Stimulated activated CD8-positive, alpha-beta memory T cell treated with anti-CD3 and anti-CD28 coated beads, Interleukin-12 subunit alpha, Interleukin-12 subunit beta, amount 100 ng/mL, for 24 hours (primary cell): ENCODE results near the gene LAMTOR2.

Experiments used
- DNase-seq: peaks from one replicate; pipeline ENCODE4 v3.0.0-alpha.2; 2020; ENCODE audit errors: extremely low read depth

Gene LAMTOR2

GRCh38 chr1:156075775-156076204 is 21.2 kb downstream of the LAMTOR2 start:
- no peak for DNase-seq

- no peak for DNase-seq
Measured at GRCh38 chr1:156076609-156077429, 22.2 kb downstream of the LAMTOR2 start.

GRCh38 chr1:156077430-156077760 is 22.8 kb downstream of the LAMTOR2 start:
- DNase-seq, result no peak

- DNase-seq, result no peak
Measured at GRCh38 chr1:156078728-156079127, 24.1 kb downstream of the LAMTOR2 start.

- no peak for DNase-seq
Measured at GRCh38 chr1:156079762-156080161, 25.2 kb downstream of the LAMTOR2 start.

GRCh38 chr1:156080241-156080862 is 25.8 kb downstream of the LAMTOR2 start:
- DNase-seq, result no peak

- DNase-seq, result no peak
Measured at GRCh38 chr1:156080863-156081179, 26.2 kb downstream of the LAMTOR2 start.

- DNase-seq, result no peak
Measured at GRCh38 chr1:156081180-156081916, 26.8 kb downstream of the LAMTOR2 start.

GRCh38 chr1:156081917-156082308 is 27.3 kb downstream of the LAMTOR2 start:
- DNase-seq, result no peak

GRCh38 chr1:156082309-156083091 is 27.9 kb downstream of the LAMTOR2 start, which contains the start of gene MEX3A:
MEX3A (minus strand) TSS chr1:156082465; CDS start chr1:156081998, 467 bp downstream.
- DNase-seq, result no peak

GRCh38 chr1:156083800-156084790 is 29.5 kb downstream of the LAMTOR2 start:
- no peak for DNase-seq

GRCh38 chr1:156086256-156086662 is 31.7 kb downstream of the LAMTOR2 start:
- DNase-seq, result no peak

GRCh38 chr1:156089704-156090103 is 35.1 kb downstream of the LAMTOR2 start:
- no peak for DNase-seq

- DNase-seq, result no peak
Measured at GRCh38 chr1:156090138-156090839, 35.7 kb downstream of the LAMTOR2 start.

GRCh38 chr1:156090840-156091188 is 36.2 kb downstream of the LAMTOR2 start:
- peak; percentile 65 for DNase-seq

- DNase-seq, result no peak
Measured at GRCh38 chr1:156091610-156092009, 37.0 kb downstream of the LAMTOR2 start.

GRCh38 chr1:156095906-156096508 is 41.4 kb downstream of the LAMTOR2 start:
- no peak for DNase-seq

- peak; percentile 77 for DNase-seq
Measured at GRCh38 chr1:156096640-156097391, 42.2 kb downstream of the LAMTOR2 start.
